ENCODE measurements around the gene CNBD2.
"Not testable (repeated sequence)": the region's sequence is repeated elsewhere in the genome, so short reads cannot be mapped to it uniquely, and the experiment has no call there.

CNBD2 gene

DNA sequence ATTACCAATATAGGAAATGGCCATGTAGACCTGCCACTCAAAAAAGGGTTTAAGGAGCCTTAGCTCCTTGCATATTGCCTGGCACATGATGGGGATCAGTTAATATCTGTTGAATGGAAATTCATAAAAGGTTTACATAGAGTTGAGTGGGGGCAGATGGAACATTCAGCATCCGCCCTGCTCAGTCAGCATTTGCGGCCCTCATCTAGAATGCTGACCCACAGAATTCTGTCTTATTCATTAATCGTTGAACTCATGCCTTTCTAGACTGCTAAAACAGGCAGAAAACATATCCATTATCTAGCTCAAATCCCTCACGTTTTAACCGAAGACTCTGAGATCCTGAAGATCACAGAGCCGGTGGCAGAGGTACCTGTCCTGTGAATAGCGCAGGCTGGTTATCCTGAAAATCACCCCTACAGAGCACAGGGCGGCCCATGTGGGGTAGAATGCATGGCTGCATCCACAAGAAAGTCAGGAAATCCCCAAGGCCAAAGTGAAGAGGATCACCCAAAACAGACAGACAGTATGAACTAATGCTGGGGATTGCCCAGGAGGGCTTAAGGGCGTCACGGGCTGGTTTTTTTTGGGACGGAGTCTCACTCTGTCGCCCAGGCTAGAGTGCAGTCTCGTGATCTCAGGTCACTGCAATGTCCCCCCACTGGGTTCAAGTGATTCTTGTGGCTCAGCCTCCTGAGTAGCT is 59.9 kb downstream of the CNBD2 start:
- no peak for DNase-seq

DNA sequence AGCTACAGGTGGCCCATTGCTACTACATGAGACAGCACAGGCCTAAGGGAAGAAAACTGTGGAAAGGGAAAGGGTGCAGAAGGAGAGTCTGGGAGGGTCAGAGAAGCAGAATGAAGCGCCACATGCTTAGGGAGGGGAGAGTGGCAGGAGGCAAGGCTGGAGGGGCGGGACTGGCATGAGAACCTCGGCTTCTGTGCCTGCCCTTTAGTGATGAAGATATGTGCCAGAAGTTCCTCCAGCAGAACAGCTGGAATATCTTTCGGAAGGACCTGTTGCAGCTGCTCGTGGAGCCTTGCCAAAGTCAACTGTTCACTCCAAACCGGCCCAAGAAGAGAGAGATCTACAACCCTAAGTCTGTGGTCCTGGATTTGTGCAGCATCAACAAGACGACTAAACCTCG is 61.8 kb downstream of the CNBD2 start:
- no peak for DNase-seq

GRCh38 chr20:36031806-36032205 is 63.4 kb downstream of the CNBD2 start:
- no peak for DNase-seq

- no peak for DNase-seq
These were observed 66.5 kb downstream of the CNBD2 start for GRCh38 chr20:36034875-36035274.

GRCh38 chr20:36035745-36036144 is 67.4 kb downstream of the CNBD2 start:
- DNase-seq, result peak; percentile 46

DNA sequence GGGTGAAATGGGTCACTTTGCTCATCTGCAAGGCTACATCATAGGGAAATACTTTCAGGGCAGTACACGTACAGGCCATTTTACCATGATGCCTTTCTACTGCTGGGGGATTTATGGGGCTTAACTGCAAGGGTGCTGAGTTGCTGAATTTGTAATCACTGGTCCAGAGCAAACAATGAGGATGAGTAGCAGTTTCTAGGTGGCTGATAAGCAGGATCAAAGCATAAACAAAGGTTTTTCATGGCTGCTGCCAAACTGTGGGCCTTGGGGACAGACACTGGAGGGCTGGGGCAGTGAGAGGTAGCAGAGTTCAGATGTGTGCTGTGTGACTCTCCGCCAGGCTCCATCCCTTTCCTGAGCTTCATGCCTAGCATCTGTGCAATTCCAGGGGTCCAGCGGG is 68.3 kb downstream of the CNBD2 start:
- no peak for DNase-seq

GRCh38 chr20:36040571-36040970 is 72.2 kb downstream of the CNBD2 start:
- DNase-seq, result no peak

DNA sequence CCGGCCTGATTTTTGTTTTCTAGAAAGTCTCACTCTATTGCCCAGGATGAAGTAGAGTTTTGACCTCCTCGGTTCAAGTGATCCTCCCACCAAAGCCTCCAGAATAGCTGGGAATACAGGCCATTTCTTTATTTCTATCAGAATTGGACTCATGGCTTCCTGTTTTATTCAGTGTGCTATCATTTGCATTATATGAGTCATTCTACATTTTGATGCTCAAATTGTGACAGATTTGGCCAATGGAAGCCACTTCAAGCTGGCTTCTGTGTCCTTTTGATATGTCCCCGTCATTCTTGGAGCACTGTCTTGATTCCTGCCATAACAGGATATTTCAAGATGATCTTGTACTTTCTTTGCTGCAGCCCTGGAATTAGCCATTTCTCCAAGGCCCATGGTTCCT is 75.1 kb downstream of the CNBD2 start:
- DNase-seq, result no peak

DNA sequence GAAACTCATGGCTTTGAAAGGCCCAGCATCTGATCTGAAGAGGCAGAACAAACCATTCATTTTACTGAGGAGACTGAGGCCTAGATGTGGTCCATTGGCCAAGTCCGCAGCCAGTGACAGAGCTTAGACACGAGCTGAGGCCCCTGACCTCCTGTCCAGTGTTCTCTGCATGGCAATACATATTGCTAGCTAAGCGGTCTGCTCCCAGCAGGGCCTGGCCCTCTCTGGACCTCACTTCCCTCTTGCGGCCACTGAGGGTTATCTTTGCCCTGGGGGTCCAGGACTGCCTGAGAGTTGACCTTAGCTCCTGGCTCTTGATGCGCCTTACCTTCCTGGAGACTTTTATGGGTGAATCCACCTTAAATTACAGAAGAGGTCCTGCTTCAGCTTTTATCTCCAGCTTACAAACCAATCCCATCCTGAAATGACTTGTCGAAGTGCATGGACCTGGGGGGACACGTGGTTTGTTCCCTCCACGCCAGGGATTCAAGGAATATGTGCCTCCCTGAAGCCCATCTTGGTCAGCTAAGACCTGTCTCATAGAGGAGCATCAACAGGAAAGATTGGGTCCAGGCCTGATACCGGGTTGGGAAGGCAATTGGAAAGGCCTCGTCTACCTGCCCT is 75.6 kb downstream of the CNBD2 start:
- DNase-seq, result no peak

GRCh38 chr20:36045373-36045714 is 77.0 kb downstream of the CNBD2 start:
- no peak for DNase-seq

GRCh38 chr20:36046073-36046798 is 77.8 kb downstream of the CNBD2 start:
- not testable (repeated sequence) for DNase-seq

DNA sequence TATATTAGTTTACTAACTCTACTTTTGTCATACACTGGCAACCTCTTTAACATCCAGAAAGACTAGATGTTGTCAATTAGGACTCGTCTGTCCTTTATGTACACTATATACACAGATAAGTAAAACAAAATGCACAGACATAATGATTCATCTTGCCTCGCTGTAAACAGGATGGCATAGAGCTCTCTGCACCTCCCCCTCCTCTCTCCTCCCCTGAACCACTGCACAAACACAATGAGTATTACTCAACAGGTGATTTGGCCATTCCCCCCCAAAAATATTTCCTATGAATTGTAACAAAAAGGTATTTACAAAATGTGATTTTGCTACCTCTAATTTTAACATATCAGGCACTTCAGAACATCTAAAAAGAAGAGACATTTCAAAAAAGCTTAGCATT is 81.0 kb downstream of the CNBD2 start:
- not testable (repeated sequence) for DNase-seq

DNA sequence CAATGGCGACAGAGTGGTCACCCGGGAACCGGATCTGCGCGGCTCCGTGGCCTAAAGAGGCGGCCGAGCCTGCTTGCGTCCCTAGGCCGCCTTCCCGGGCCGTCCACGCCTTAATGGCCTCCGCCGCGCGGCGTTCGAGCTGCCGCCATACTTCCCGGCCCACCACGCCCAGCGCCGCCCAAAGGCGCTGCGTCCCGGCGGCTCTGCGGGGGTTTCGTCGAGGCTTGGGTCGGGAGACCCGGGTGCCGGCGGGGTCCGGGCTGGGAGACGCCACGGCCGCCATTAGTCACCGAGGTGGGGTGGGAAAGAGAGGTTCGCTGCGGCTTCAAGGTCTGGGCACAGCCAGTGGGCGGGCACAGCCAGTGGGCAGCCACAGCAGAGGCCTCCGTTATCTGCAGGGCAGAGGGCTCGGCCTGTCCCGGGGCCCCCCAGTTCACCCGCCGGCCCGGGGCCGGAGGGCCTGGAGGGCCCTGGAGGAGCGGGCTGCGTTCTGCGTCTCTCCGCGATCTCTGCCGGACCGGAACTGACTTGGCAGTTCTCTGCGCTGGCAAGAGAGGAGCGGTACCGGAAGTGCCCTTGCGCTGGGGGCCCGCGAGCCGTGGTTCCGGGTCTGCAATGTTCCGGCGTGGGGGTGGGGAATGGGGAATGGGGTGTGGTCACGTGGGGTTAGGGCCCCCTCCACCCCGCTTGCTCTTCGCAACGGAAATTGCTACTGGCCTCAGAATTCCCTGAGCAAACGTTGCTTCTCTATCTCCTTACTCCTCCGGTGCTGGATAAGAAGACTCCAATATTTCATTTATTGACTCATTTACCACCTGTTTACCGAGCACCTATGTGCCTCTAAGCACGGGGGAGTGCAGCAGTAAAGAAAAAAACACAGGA is 82.3 kb downstream of the CNBD2 start:
- peak; percentile 74 for DNase-seq

GRCh38 chr20:36051318-36052116 is 83.1 kb downstream of the CNBD2 start:
- DNase-seq, result no peak

GRCh38 chr20:36052117-36052513 is 83.7 kb downstream of the CNBD2 start:
- DNase-seq, result no peak

- DNase-seq, result not testable (repeated sequence)
These were observed 85.6 kb downstream of the CNBD2 start for GRCh38 chr20:36053863-36054518.

DNA sequence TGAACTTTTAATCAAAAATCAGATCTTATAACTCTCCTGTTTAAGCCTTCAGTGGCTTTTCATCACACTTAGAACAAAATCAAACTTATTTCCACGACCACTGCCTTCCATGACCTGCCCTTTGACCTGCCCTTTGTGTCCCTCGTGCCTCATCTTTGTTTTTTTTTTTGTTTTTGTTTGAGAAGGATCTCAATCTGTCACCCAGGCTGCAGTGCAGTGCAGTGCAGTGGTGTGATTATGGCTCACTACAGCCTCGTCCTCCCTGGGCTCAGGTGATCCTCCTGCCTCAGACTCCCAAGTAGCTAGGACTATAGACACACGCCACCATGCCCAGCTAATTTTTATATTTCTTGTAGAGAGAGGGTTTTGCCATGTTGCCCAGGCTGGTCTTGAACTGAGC is 86.8 kb downstream of the CNBD2 start:
- DNase-seq, result no peak

DNA sequence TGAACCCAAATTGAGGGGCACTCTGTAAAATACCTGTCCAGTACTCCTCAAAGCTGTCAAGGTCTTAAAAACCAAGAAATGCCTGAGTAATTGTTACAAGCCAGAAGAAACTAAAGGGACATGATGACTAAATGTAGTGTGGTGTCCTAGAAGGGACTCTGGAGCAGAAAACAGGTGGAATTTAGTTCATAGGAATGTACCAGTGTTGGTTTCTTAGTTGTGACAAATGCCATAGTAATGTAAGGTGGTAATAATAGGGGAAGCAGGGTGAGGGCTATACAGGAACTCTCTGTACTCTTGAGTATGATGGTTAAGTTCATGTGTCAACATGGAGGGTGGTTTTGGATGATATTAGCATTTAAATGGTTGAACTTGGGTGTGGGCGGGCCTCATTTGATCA is 92.3 kb downstream of the CNBD2 start:
- no peak for DNase-seq

DNA sequence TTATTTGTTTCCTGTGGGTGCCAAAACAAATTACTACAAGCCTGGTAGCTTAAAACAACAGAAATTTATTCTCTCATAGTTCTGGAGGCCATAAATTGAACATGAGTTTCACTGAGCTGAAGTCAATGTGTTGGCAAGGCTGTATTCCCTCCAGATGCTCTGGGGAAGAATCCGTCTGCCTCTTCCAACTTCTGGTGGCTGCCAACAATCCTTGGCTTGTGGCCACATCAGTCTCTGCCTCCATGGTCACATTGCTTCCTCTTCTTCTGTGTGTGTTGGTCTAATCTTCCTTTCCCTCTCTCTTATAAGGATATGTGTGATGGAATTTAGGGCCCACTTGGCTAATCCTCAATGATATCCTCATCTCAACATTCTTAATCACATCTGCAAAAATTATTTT is 93.4 kb downstream of the CNBD2 start:
- no peak for DNase-seq

- DNase-seq, result peak; percentile 23
These were observed 94.4 kb downstream of the CNBD2 start for GRCh38 chr20:36062799-36063198.

GRCh38 chr20:36063916-36064657 is 95.7 kb downstream of the CNBD2 start:
- DNase-seq, result no peak

All from kidney glomerular epithelial cell (primary cell).